ENCODE data around the gene XKRX. TPM values are rescaled to one million over a fixed set of nuclear protein-coding genes. Genes with fewer than 3 reads are reported as not detected.

The XKRX gene
- total and polyA plus RNA-seq, 7 donors = 0.14 to 1.3 (median 0.69) TPM; not detected in 3

- Histone ChIP-seq H3K4me1 (peaks cover 0 to 5% (median 0%) of the 10 kb centered on the region in 4 donors), H3K4me3 (no peak overlapping the region), H3K27me3 (peaks cover 0 to 3% (median 0%) of the 10 kb centered on the region in 3 donors), H3K9me3 (no peaks in the 10 kb centered on the region), H3K27ac (no peak overlapping the region), H3K36me3 (no peaks in the 10 kb centered on the region)
- TF ChIP-seq CTCF (IDR thresholded peaks at IDR 0.05) (no peak), POLR2AphosphoS5 (IDR thresholded peaks at IDR 0.05) (no peak), POLR2A (IDR thresholded peaks at IDR 0.05) (no peak), EP300 (IDR thresholded peaks at IDR 0.05) (no peak)
- WGBS, 2 donors = 87 to 91% methylated on average over 3 of the region's 3 CpGs
- intact Hi-C loops (cut with DNase I) = no loop called here
- no peak for DNase-seq
Observed at GRCh38 chrX:100931925-100932285, 3.2 kb upstream of the XKRX start.

DNA sequence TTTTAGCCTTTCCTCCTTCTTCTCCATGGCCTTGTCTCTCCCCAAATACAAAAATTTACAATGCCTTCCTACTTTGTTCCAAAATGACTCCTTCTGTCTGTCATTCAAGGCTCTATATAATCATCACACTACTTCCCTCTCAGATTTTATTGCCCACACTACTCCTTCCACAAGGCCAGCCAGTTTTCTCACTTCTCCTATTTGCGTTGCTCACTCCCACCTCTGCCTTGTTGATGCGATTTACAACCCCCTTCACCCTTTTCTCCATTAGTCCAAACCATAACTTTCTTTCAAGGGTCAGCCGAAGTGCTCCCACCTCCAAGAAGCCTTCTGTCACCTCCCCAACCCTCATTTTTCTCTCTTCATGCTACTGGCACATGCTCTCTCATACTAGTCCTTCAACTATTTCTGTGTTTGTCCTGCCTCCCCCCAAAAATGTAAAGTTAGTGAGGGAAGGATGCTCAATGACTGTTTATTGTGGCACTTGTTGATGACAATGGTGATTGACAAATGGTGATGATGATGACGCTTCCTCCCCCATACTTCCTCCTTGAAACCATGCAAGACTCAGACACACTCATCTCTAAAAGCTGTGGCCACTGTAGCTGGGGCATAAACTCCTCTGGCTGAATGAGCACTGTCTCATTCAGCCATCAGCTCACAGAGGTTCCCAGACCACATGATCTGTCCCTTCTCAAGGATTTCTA is 2.7 kb upstream of the XKRX start:
- WGBS, 2 donors = 72 to 83% methylated on average over 4 of the region's 4 CpGs
- intact Hi-C loops (cut with DNase I) = no loop called here
- H3K27me3 ChIP-seq = peaks cover 0 to 3% (median 0%) of the 10 kb centered on the region in 3 donors
- peaks cover 0 to 5% (median 0%) of the 10 kb centered on the region in 4 donors for H3K4me1 ChIP-seq
- H3K36me3 ChIP-seq = no peaks in the 10 kb centered on the region
- no peaks in the 10 kb centered on the region for H3K9me3 ChIP-seq
- TF ChIP-seq EP300 (IDR thresholded peaks at IDR 0.05) (no peak), CTCF (IDR thresholded peaks at IDR 0.05) (no peak), POLR2A (IDR thresholded peaks at IDR 0.05) (no peak), POLR2AphosphoS5 (IDR thresholded peaks at IDR 0.05) (no peak)
- H3K4me3 ChIP-seq = no peak overlapping the region
- no peak for DNase-seq
- H3K27ac ChIP-seq = no peak overlapping the region

DNA sequence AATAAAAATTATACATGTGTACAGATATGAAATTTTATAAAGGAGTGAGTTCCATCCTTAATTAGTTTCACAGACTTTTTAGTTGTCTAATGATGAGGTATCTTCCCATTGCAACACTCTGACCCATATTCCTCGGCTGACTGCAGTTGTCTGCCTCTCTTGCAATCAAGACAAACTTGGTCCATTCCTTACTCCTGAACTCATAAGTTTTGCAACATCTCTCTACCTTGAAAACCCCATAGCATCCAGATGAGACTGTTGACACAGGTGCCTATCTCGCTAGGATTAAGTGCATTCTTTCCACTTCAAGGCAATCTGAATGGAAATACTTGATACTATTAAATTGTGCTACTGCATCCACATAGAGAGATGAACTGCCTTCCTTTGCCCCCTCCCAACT is 2.3 kb downstream of the XKRX start:
- H3K27me3 ChIP-seq = no peaks in the 10 kb centered on the region
- H3K4me3 ChIP-seq = no peak overlapping the region
- no peaks in the 10 kb centered on the region for H3K9me3 ChIP-seq
- no peaks in the 10 kb centered on the region for H3K36me3 ChIP-seq
- peaks cover 0 to 5% (median 0%) of the 10 kb centered on the region in 4 donors for H3K4me1 ChIP-seq
- no peak overlapping the region for H3K27ac ChIP-seq
- DNase-seq = no peak
- intact Hi-C loops (cut with DNase I) = no loop called here
- no peak for TF ChIP-seq EP300 (IDR thresholded peaks at IDR 0.05)
- no peak for TF ChIP-seq CTCF (IDR thresholded peaks at IDR 0.05)
- no peak for TF ChIP-seq POLR2A (IDR thresholded peaks at IDR 0.05)
- no peak for TF ChIP-seq POLR2AphosphoS5 (IDR thresholded peaks at IDR 0.05)
- 26 to 87% methylated on average over 2 of the region's 2 CpGs for WGBS, 2 donors

DNA sequence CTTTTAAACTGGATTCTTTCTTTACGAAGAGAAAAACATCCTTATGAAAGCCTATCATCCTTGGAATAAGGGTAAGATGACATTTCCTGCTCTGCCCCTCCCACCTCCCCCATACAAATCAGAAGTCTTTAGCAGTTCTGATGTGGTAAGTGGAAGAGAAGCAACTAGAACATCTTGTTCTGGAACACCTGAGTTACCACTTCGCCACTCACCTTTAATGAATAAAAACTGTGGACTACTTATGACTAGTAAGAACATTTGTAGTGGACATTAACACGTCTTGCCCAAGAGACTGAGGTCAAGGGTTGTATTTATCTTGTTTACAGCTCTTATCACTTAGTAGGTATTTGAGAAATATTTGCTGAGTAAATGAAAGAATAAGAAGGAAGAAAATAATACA is 4.3 kb downstream of the XKRX start:
- DNase-seq = no peak
- WGBS, 2 donors = 55 to 70% methylated on average over 3 of the region's 3 CpGs
- intact Hi-C loops (cut with DNase I) = no loop called here
- no peak for TF ChIP-seq POLR2A (IDR thresholded peaks at IDR 0.05)
- TF ChIP-seq EP300 (IDR thresholded peaks at IDR 0.05) = no peak
- TF ChIP-seq CTCF (IDR thresholded peaks at IDR 0.05) = no peak
- no peak for TF ChIP-seq POLR2AphosphoS5 (IDR thresholded peaks at IDR 0.05)
- no peaks in the 10 kb centered on the region for H3K36me3 ChIP-seq
- H3K4me3 ChIP-seq = no peak overlapping the region
- H3K27ac ChIP-seq = no peak overlapping the region
- peaks cover 0 to 2% (median 0%) of the 10 kb centered on the region in 4 donors for H3K4me1 ChIP-seq
- no peaks in the 10 kb centered on the region for H3K27me3 ChIP-seq
- H3K9me3 ChIP-seq = no peaks in the 10 kb centered on the region

- Histone ChIP-seq H3K4me1 (no peaks in the 10 kb centered on the region), H3K9me3 (no peaks in the 10 kb centered on the region), H3K27me3 (no peaks in the 10 kb centered on the region), H3K27ac (no peak overlapping the region), H3K4me3 (no peak overlapping the region), H3K36me3 (no peaks in the 10 kb centered on the region)
- 79 to 87% methylated on average over 2 of the region's 2 CpGs for WGBS, 2 donors
- intact Hi-C loops (cut with DNase I) = no loop called here
- TF ChIP-seq CTCF (IDR thresholded peaks at IDR 0.05) (no peak), POLR2A (IDR thresholded peaks at IDR 0.05) (no peak), POLR2AphosphoS5 (IDR thresholded peaks at IDR 0.05) (no peak), EP300 (IDR thresholded peaks at IDR 0.05) (no peak)
- no peak for DNase-seq
Observed at GRCh38 chrX:100915562-100915961, 13.2 kb downstream of the XKRX start.

All from sigmoid colon (tissue), 7 donors.